Epithelial cell of proximal tubule (primary cell): ENCODE data around the gene ATP9A. TPM values are rescaled to one million over a fixed set of nuclear protein-coding genes. Genes with fewer than 3 reads are reported as not detected.
"Not testable (repeated sequence)": the region's sequence is repeated elsewhere in the genome, so short reads cannot be mapped to it uniquely, and the experiment has no call there.

Source experiments
- DNase-seq: peaks from one replicate; pipeline ENCODE4 v3.0.0-alpha.2; 2011; ENCODE audit warnings: low read depth
- H3K4me3 ChIP-seq: 2 replicates; pipeline ENCODE4 v1.5.1; 2011; ENCODE audit warnings: low read depth, mild to moderate bottlenecking, low read length
- total RNA-seq: library from RNA; depleted of rRNA; stranded (reverse); fragments of >200 nt; gene quantifications from 2 replicates; pipeline ENCODE4 v1.2.3, GENCODE V29; 2015
- TF ChIP-seq, protein P1 (sequence below): conservative IDR thresholded peaks from 2 replicates; pipeline ENCODE4 v1.5.1; 2012; ENCODE audit warnings: low read depth, mild to moderate bottlenecking, low read length

Gene ATP9A, protein sequence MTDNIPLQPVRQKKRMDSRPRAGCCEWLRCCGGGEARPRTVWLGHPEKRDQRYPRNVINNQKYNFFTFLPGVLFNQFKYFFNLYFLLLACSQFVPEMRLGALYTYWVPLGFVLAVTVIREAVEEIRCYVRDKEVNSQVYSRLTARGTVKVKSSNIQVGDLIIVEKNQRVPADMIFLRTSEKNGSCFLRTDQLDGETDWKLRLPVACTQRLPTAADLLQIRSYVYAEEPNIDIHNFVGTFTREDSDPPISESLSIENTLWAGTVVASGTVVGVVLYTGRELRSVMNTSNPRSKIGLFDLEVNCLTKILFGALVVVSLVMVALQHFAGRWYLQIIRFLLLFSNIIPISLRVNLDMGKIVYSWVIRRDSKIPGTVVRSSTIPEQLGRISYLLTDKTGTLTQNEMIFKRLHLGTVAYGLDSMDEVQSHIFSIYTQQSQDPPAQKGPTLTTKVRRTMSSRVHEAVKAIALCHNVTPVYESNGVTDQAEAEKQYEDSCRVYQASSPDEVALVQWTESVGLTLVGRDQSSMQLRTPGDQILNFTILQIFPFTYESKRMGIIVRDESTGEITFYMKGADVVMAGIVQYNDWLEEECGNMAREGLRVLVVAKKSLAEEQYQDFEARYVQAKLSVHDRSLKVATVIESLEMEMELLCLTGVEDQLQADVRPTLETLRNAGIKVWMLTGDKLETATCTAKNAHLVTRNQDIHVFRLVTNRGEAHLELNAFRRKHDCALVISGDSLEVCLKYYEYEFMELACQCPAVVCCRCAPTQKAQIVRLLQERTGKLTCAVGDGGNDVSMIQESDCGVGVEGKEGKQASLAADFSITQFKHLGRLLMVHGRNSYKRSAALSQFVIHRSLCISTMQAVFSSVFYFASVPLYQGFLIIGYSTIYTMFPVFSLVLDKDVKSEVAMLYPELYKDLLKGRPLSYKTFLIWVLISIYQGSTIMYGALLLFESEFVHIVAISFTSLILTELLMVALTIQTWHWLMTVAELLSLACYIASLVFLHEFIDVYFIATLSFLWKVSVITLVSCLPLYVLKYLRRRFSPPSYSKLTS
- 16.4 and 22.5 TPM in 2 replicates for total RNA-seq

DNA sequence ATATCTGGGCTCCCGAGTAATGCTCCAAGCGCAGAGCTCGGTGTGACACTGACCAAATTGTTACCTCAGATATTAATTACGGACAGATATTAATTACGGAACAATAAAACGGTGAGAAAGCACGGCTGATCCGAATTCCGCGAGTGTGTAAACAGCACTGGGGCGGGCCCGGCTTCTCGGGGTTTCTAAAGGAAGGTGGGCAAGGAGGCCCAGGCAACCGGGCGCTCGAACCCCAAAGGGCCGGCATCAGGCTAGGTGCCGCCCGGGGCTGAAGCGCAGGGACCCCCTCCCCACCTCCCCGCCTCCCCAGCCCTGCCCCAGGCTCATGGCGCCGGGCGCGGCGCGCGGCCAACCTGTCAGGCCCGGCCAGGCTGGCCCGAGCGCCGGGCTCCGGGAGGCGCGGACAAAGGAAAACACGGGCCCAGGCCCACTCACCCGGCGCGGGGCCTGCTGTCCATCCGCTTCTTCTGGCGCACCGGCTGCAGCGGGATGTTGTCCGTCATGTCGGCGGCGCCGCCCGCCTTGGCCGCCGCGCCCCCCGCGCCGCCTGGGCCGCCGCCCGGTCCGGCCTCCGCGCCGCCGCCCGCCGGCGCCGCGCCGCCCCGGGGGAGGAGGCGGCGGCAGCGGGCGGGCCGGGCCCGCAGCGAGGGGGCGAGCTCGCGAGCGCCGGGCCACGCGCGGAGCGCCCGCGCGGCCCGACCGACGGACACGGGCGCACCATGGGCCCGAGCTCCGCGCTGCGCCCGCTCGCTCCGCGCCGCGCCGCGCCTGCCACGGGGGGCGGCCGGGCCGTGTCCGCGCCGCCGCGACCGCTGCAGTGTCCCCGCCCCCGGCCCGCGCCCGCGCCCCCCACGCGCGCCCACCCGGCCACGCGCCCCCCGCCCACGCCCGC lies at the start of gene ATP9A:
Gene ATP9A, minus strand, starts transcription at position 524 of the 892 bp plus-strand sequence. Its CDS starts 21 bp downstream, at position 503.
- H3K4me3 ChIP-seq: peak within 1 kb of the TSS; percentile 62
- no peak for DNase-seq
- TF ChIP-seq, protein P1, sequence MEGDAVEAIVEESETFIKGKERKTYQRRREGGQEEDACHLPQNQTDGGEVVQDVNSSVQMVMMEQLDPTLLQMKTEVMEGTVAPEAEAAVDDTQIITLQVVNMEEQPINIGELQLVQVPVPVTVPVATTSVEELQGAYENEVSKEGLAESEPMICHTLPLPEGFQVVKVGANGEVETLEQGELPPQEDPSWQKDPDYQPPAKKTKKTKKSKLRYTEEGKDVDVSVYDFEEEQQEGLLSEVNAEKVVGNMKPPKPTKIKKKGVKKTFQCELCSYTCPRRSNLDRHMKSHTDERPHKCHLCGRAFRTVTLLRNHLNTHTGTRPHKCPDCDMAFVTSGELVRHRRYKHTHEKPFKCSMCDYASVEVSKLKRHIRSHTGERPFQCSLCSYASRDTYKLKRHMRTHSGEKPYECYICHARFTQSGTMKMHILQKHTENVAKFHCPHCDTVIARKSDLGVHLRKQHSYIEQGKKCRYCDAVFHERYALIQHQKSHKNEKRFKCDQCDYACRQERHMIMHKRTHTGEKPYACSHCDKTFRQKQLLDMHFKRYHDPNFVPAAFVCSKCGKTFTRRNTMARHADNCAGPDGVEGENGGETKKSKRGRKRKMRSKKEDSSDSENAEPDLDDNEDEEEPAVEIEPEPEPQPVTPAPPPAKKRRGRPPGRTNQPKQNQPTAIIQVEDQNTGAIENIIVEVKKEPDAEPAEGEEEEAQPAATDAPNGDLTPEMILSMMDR: no peak

DNA sequence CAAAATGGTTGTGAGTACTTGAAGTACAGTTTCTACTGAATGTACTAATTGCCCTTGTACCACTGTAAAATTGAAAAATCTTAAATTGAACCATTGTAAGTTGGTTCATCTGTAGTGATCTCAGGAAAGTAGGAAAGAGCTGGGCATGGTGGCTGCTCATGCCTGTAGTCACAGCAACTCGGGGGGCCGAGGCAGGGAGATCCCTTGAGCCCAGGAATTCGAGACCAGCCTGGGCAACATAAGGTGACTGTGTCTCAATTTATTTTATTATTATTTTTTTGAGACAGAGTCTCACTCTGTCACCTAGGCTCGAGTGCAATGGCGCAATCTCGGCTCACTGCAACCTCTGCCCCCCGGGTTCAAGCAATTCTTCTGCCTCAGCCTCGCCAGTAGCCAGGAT lies 48.7 kb upstream of the ATP9A start:
- not testable (repeated sequence) for H3K4me3 ChIP-seq, DNase-seq

- no peak overlapping the region for H3K4me3 ChIP-seq
- TF ChIP-seq, protein P1: no peak
- no peak for DNase-seq
These were observed 47.3 kb upstream of the ATP9A start for GRCh38 chr20:51815383-51816076.

GRCh38 chr20:51812861-51813260 lies 44.7 kb upstream of the ATP9A start:
- TF ChIP-seq, protein P1: no peak

GRCh38 chr20:51811514-51812128 lies 43.4 kb upstream of the ATP9A start:
- H3K4me3 ChIP-seq: no peak overlapping the region
- DNase-seq: no peak
- TF ChIP-seq, protein P1: no peak

More at GRCh38 chr20:51812861-51813260, 44.7 kb upstream of the ATP9A start:
- no peak overlapping the region for H3K4me3 ChIP-seq
- no peak for DNase-seq

- DNase-seq: no peak
- no peak overlapping the region for H3K4me3 ChIP-seq
- TF ChIP-seq, protein P1: no peak
These were observed 42.8 kb upstream of the ATP9A start for GRCh38 chr20:51811042-51811355.
